Activated CD4-positive, alpha-beta T cell treated with anti-CD3 and anti-CD28 coated beads for 36 hours (primary cell): Measurements from ENCODE around the gene SMAGP. TPM values are rescaled to one million over a fixed set of nuclear protein-coding genes. Genes with fewer than 3 reads are reported as not detected.
"Not testable (repeated sequence)": the region's sequence is repeated elsewhere in the genome, so short reads cannot be mapped to it uniquely, and the experiment has no call there.

ENCODE experiments used
- ATAC-seq: fragments of 200-7000 bp; cut with Tn5 transposase; one replicate; pipeline ENCODE4 v1.10.0; 2021; ENCODE audit warnings: mild to moderate bottlenecking, moderate library complexity
- CTCF ChIA-PET: fragments of 350-600 bp; sonication (Branson Sonifier 250); formaldehyde crosslinking; loops from one replicate; lab custom pipeline; 2021; ENCODE audit warnings: antibody characterized with exemption; lab: Charles Lee
- POLR2A ChIA-PET: fragments of 350-600 bp; sonication (Branson Sonifier 250); formaldehyde crosslinking; loops from one replicate; lab custom pipeline; 2021; ENCODE audit warnings: antibody characterized with exemption, inconsistent platforms; lab: Charles Lee
- DNase-seq: peaks from one replicate; pipeline ENCODE4 v3.0.0-alpha.2; 2020
- H3K27ac Mint-ChIP-seq: one replicate; pipeline ENCODE4 v1.8.0; 2021; ENCODE audit warnings: mixed read lengths
- H3K27me3 Mint-ChIP-seq: one replicate; pipeline ENCODE4 v1.8.0; 2021; ENCODE audit warnings: mixed read lengths
- H3K36me3 Mint-ChIP-seq: one replicate; pipeline ENCODE4 v1.8.0; 2021; ENCODE audit warnings: low read depth, mixed read lengths
- H3K4me1 Mint-ChIP-seq: one replicate; pipeline ENCODE4 v1.8.0; 2021; ENCODE audit warnings: mixed read lengths
- H3K4me3 Mint-ChIP-seq: one replicate; pipeline ENCODE4 v1.8.0; 2021; ENCODE audit warnings: mild to moderate bottlenecking, moderate library complexity, mixed read lengths
- H3K9me3 Mint-ChIP-seq: one replicate; pipeline ENCODE4 v1.8.0; 2021; ENCODE audit warnings: low read depth, mixed read lengths
- intact Hi-C, 2 experiments: fragments of 100-400 bp; cut with DNase I in 1 of 2; cut with micrococcal nuclease in 1 of 2; formaldehyde crosslinking; loops; one replicate each; pipeline versions ENCODE4 v1.14.2 to v1.15.1; 2022 to 2024; cut with DNase I, micrococcal nuclease
- total RNA-seq, 2 experiments: library from RNA; stranded (reverse); gene quantifications; one replicate each; pipeline ENCODE4 v1.2.3, GENCODE V29; 2021

The SMAGP gene
- total RNA-seq, 2 experiments from 2014 or later, result 0.69 to 0.86 TPM

GRCh38 chr12:51242876-51243275 lies 27.3 kb downstream of the SMAGP start:
- ATAC-seq (no peak), DNase-seq (no peak)
- Mint-ChIP-seq H3K27ac (peak overlapping the region; percentile 44), H3K36me3 (peaks cover 51% of the 10 kb centered on the region), H3K9me3 (no peaks in the 10 kb centered on the region), H3K4me1 (peaks cover 63% of the 10 kb centered on the region), H3K27me3 (no peaks in the 10 kb centered on the region), H3K4me3 (no peak overlapping the region)
- CTCF ChIA-PET, result interaction anchor here (0.9 to 1.9 kb wide), 2 partner anchors 9 to 96 kb away, joined by 3 to 9 read pairs; no protein-coding TSS in a partner anchor
- POLR2A ChIA-PET, result no interaction called here
- intact Hi-C loops, result loop anchor here in 1 of 2 experiments (10.0 kb wide), 1 partner anchor 418 kb away; no protein-coding TSS in a partner anchor

- Mint-ChIP-seq H3K4me3 (no peak overlapping the region), H3K27me3 (no peaks in the 10 kb centered on the region), H3K36me3 (peaks cover 51% of the 10 kb centered on the region), H3K4me1 (peaks cover 57% of the 10 kb centered on the region), H3K9me3 (no peaks in the 10 kb centered on the region), H3K27ac (peak overlapping the region; percentile 23)
- ATAC-seq (no peak), DNase-seq (no peak)
- intact Hi-C loops, result loop anchor here in 1 of 2 experiments (10.0 kb wide), 1 partner anchor 417 kb away; no protein-coding TSS in a partner anchor
- CTCF ChIA-PET, result interaction anchor here (0.9 to 2.2 kb wide), 3 partner anchors 11 to 109 kb away, joined by 3 to 9 read pairs (median 3); no protein-coding TSS in a partner anchor
- POLR2A ChIA-PET, result interaction anchor here (0.6 to 0.7 kb wide), 2 partner anchors 192 to 231 kb away, joined by 3 to 9 read pairs; no protein-coding TSS in a partner anchor
These were observed 28.1 kb downstream of the SMAGP start for GRCh38 chr12:51242120-51242519.

- DNase-seq (no peak), ATAC-seq (no peak)
- Mint-ChIP-seq H3K27ac (no peak overlapping the region), H3K4me1 (peaks cover 46% of the 10 kb centered on the region), H3K27me3 (no peaks in the 10 kb centered on the region), H3K9me3 (no peaks in the 10 kb centered on the region), H3K4me3 (peak overlapping the region; percentile 87), H3K36me3 (peaks cover 47% of the 10 kb centered on the region)
- POLR2A ChIA-PET, result interaction anchor here (1.0 kb wide), 1 partner anchor 30 kb away, joined by 3 read pairs; no protein-coding TSS in a partner anchor
- CTCF ChIA-PET, result interaction anchor here (0.6 to 3.4 kb wide), 7 partner anchors 10 to 1509 kb away, joined by 3 to 16 read pairs (median 6); partner anchors contain the start of genes POU6F1 and SMAGP
- intact Hi-C loops, result loop anchor here in 1 of 2 experiments (10.0 kb wide), 1 partner anchor 416 kb away; no protein-coding TSS in a partner anchor
These were observed 29.2 kb downstream of the SMAGP start for GRCh38 chr12:51240971-51241370.

- ChIA-PET POLR2A (interaction anchor here (0.6 to 3.1 kb wide), 10 partner anchors 10 to 960 kb away, joined by 3 to 23 read pairs (median 4); partner anchors contain the start of genes ATF1, CSRNP2, POU6F1 and TFCP2), CTCF (interaction anchor here (0.6 to 3.4 kb wide), 12 partner anchors 11 to 130 kb away, joined by 3 to 16 read pairs (median 4); partner anchors contain the start of gene POU6F1)
- no peaks in the 10 kb centered on the region for H3K27me3 Mint-ChIP-seq
- peak; percentile 92 for ATAC-seq
- peaks cover 36% of the 10 kb centered on the region for H3K4me1 Mint-ChIP-seq
- H3K9me3 Mint-ChIP-seq, result no peaks in the 10 kb centered on the region
- intact Hi-C loops, result loop anchor here (1.0 to 10.0 kb wide), 10 partner anchors 20 to 1126 kb away; partner anchors contain the start of genes CSRNP2 (in 2 of the 2), LETMD1 (in 2 of the 2), POU6F1 (in 2 of the 2) and TFCP2 (in 2 of the 2)
- H3K4me3 Mint-ChIP-seq, result peak within 1 kb of the TSS; percentile 87
- DNase-seq, result peak; percentile 98
- peak within 1 kb of the TSS; percentile 100 for H3K27ac Mint-ChIP-seq
- peaks cover 35% of the 10 kb centered on the region for H3K36me3 Mint-ChIP-seq
These were observed 31.5 kb downstream of the SMAGP start, which contains the start of gene DAZAP2 for GRCh38 chr12:51238510-51239334. Gene DAZAP2 (plus strand): TSS chr12:51238826. CDS start chr12:51238908, 82 bp downstream.

DNA sequence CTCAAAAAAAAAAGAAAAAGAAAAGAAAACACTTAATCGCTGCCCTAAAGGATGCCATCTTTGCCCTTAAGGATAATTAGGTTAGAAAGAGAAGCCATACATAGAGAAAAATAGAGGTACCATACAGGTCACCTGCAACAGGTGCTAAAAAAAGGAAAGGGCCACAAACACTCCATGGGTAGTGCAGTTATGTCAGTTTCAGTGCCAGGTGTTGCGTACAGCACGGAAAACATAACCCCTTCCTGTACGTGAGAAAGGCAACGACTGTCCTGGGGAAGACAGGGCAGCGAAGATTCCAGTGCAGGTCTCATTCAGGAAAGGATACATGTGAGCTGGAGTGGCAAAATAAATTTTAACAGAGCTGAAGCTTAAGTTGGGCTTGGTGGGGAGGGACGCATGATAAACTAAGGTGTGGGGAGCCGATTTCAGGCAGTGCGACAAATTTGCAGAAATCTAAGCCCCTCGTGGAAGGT lies 32.1 kb downstream of the SMAGP start:
- H3K4me1 Mint-ChIP-seq, result peaks cover 34% of the 10 kb centered on the region
- H3K9me3 Mint-ChIP-seq, result no peaks in the 10 kb centered on the region
- H3K36me3 Mint-ChIP-seq, result peaks cover 34% of the 10 kb centered on the region
- POLR2A ChIA-PET, result interaction anchor here (0.6 to 3.1 kb wide), 7 partner anchors 9 to 831 kb away, joined by 3 to 23 read pairs (median 4); partner anchors contain the start of genes ATF1 and POU6F1
- peak overlapping the region; percentile 100 for H3K27ac Mint-ChIP-seq
- ATAC-seq, result peak; percentile 17
- peak overlapping the region; percentile 87 for H3K4me3 Mint-ChIP-seq
- DNase-seq, result no peak
- CTCF ChIA-PET, result interaction anchor here (0.8 to 3.4 kb wide), 9 partner anchors 15 to 131 kb away, joined by 3 to 16 read pairs (median 3); partner anchors contain the start of gene POU6F1
- H3K27me3 Mint-ChIP-seq, result no peaks in the 10 kb centered on the region
- intact Hi-C loops, result loop anchor here (1.0 to 10.0 kb wide), 9 partner anchors 20 to 1126 kb away; partner anchors contain the start of genes CSRNP2 (in 2 of the 2), LETMD1 (in 2 of the 2), POU6F1 (in 2 of the 2) and TFCP2 (in 2 of the 2)

GRCh38 chr12:51234530-51234929 lies 35.7 kb downstream of the SMAGP start:
- Mint-ChIP-seq H3K4me3 (no peak overlapping the region), H3K27me3 (no peaks in the 10 kb centered on the region), H3K9me3 (no peaks in the 10 kb centered on the region), H3K4me1 (peaks cover 6% of the 10 kb centered on the region), H3K27ac (no peak overlapping the region), H3K36me3 (peaks cover 3% of the 10 kb centered on the region)
- ChIA-PET CTCF (interaction anchor here (0.6 kb wide), 1 partner anchor 114 kb away, joined by 5 read pairs; no protein-coding TSS in a partner anchor), POLR2A (no interaction called here)
- intact Hi-C loops, result loop anchor here in 1 of 2 experiments (10.0 kb wide), 1 partner anchor 590 kb away; no protein-coding TSS in a partner anchor
- ATAC-seq, result no peak
- DNase-seq, result no peak

DNA sequence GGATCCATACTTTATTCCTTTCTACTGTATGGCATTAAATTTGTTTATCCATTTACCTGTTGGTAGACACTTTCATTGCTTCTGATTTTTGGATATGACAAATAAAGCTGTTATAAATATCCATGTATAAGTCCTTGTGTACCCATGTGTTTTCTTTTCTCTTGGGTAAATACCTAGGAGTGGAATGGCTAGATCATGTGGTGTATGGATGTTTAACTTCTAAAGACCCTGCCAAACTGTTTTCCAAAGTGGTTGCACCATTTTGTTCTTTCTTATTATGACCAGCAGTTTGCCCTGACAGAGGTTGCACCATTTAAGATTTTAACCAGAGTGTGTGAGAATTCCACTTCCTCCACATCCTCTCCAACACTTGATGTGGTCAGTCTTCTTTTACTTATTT lies 37.6 kb downstream of the SMAGP start:
- DNase-seq (no peak), ATAC-seq (no peak)
- Mint-ChIP-seq H3K4me1 (no peaks in the 10 kb centered on the region), H3K4me3 (no peak overlapping the region), H3K27ac (no peak overlapping the region), H3K36me3 (no peaks in the 10 kb centered on the region), H3K9me3 (no peaks in the 10 kb centered on the region), H3K27me3 (no peaks in the 10 kb centered on the region)
- POLR2A ChIA-PET, result no interaction called here
- CTCF ChIA-PET, result no interaction called here
- intact Hi-C loops, result loop anchor here in 1 of 2 experiments (10.0 kb wide), 1 partner anchor 592 kb away; no protein-coding TSS in a partner anchor

DNA sequence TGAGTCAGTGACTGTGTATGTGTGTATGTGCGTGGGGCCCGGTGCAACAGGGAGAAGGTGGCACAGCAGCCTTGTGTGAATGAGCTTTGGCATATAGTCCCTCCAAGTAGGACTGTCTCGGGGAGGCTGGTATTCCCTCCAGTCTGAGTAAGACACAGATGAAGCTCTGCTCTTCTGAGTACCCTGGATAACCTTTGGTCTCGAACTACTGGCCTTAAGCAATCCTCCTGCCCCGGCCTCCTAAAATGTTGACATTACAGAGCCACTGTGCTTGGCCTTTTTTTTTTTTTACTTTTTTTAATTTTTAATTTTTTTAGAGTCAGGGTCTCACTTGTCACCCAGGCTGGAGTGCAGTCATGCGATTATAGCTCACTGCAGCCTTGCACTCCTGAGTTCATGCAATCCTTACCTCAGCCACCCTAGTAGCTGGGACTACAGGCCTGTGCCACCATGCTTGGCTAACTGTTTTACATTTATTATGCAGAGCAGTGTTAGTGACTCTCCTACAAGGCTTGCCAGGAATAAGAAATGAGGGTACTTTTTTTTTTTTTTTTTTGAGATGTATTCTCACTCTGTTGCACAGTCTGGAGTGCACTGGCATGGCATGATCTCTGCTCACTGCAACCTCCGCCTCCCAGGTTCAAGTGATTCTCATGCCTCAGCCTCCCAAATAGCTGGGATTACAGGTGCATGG lies 41.0 kb downstream of the SMAGP start:
- ATAC-seq (no peak), DNase-seq (no peak)
- no peak overlapping the region for H3K4me3 Mint-ChIP-seq
- H3K36me3 Mint-ChIP-seq, result no peaks in the 10 kb centered on the region
- intact Hi-C loops, result no loop called here
- ChIA-PET POLR2A (interaction anchor here (1.0 kb wide), 1 partner anchor 9 kb away, joined by 4 read pairs; the partner anchor contains the start of gene DAZAP2), CTCF (no interaction called here)
- H3K27me3 Mint-ChIP-seq, result no peaks in the 10 kb centered on the region
- H3K4me1 Mint-ChIP-seq, result no peaks in the 10 kb centered on the region
- no peaks in the 10 kb centered on the region for H3K9me3 Mint-ChIP-seq
- H3K27ac Mint-ChIP-seq, result no peak overlapping the region

- ChIA-PET POLR2A (no interaction called here), CTCF (interaction anchor here (0.6 to 1.3 kb wide), 2 partner anchors 10 to 113 kb away, joined by 3 to 5 read pairs; partner anchors contain the start of gene POU6F1)
- ATAC-seq (no peak), DNase-seq (no peak)
- intact Hi-C loops, result no loop called here
- Mint-ChIP-seq H3K36me3 (no peaks in the 10 kb centered on the region), H3K9me3 (no peaks in the 10 kb centered on the region), H3K27me3 (no peaks in the 10 kb centered on the region), H3K4me1 (no peaks in the 10 kb centered on the region), H3K27ac (no peak overlapping the region), H3K4me3 (no peak overlapping the region)
These were observed 42.3 kb downstream of the SMAGP start for GRCh38 chr12:51227962-51228361.

- POLR2A ChIA-PET, H3K27me3 Mint-ChIP-seq, H3K27ac Mint-ChIP-seq, intact Hi-C loops, H3K9me3 Mint-ChIP-seq, H3K36me3 Mint-ChIP-seq, H3K4me1 Mint-ChIP-seq, DNase-seq, H3K4me3 Mint-ChIP-seq, ATAC-seq: not testable (repeated sequence)
- CTCF ChIA-PET, result interaction anchor here (0.6 to 1.3 kb wide), 2 partner anchors 9 to 114 kb away, joined by 3 to 5 read pairs; partner anchors contain the start of gene POU6F1
These were observed 43.1 kb downstream of the SMAGP start for GRCh38 chr12:51227112-51227511.
